WERI-Rb-1 (cell line): ENCODE results near the gene LTN1.

Experiments used
- DNase-seq: peaks from one replicate; pipeline ENCODE4 v3.0.0-alpha.2; 2020
- H3K27ac ChIP-seq: fragments of 250-450 bp; sonication (Bioruptor Pico); 2 replicates; pipeline ENCODE4 v1.5.1; 2020; ENCODE audit warnings: mild to moderate bottlenecking, moderate library complexity
- H3K27me3 ChIP-seq: fragments of 250-450 bp; sonication (Bioruptor Pico); 2 replicates; pipeline ENCODE4 v1.5.1; 2021; ENCODE audit warnings: mild to moderate bottlenecking, low read depth, moderate library complexity; ENCODE audit not compliant: insufficient read depth, severe bottlenecking
- H3K36me3 ChIP-seq: fragments of 250-450 bp; sonication (Bioruptor Pico); 2 replicates; pipeline ENCODE4 v1.5.1; 2020; ENCODE audit warnings: mild to moderate bottlenecking, moderate library complexity
- H3K4me3 ChIP-seq: 2 replicates; pipeline ENCODE4 v1.5.1; 2011; ENCODE audit warnings: low read depth, mild to moderate bottlenecking, control low read depth, low read length
- H3K9me3 ChIP-seq: fragments of 250-450 bp; sonication (Bioruptor Pico); 2 replicates; pipeline ENCODE4 v1.5.1; 2021; ENCODE audit warnings: mild to moderate bottlenecking, moderate library complexity; ENCODE audit not compliant: severe bottlenecking
- TF ChIP-seq, protein P1 (sequence below): IDR thresholded peaks from 2 replicates; pipeline ENCODE4 v1.5.1; 2011; ENCODE audit warnings: low read depth, mild to moderate bottlenecking, control low read depth, inconsistent platforms, low read length

LTN1 gene

DNA sequence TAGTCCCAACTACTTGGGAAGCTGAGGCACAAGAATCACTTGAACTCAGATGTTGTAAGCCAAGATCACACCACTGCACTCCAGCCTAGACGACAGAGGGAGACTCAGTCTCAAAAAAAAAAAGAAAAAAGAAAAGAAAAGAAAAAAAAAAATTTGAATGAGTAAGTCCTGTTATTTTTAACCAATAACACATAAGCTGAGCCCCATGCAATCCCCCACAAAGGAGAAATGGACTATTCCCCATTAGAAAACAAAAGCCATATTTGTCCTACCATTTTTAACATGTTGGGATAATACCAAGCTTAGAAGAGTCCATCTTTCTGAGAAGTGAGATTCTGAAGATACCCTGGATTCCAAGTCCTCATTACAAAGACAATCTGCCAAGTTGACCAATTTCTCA is 32.4 kb downstream of the LTN1 start:
- Histone ChIP-seq H3K27ac (no peak overlapping the region), H3K36me3 (peaks cover 69% of the 10 kb centered on the region), H3K27me3 (no peaks in the 10 kb centered on the region), H3K9me3 (no peaks in the 10 kb centered on the region), H3K4me3 (no peak overlapping the region)
- DNase-seq: no peak
- TF ChIP-seq, protein P1, sequence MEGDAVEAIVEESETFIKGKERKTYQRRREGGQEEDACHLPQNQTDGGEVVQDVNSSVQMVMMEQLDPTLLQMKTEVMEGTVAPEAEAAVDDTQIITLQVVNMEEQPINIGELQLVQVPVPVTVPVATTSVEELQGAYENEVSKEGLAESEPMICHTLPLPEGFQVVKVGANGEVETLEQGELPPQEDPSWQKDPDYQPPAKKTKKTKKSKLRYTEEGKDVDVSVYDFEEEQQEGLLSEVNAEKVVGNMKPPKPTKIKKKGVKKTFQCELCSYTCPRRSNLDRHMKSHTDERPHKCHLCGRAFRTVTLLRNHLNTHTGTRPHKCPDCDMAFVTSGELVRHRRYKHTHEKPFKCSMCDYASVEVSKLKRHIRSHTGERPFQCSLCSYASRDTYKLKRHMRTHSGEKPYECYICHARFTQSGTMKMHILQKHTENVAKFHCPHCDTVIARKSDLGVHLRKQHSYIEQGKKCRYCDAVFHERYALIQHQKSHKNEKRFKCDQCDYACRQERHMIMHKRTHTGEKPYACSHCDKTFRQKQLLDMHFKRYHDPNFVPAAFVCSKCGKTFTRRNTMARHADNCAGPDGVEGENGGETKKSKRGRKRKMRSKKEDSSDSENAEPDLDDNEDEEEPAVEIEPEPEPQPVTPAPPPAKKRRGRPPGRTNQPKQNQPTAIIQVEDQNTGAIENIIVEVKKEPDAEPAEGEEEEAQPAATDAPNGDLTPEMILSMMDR: no peak

DNA sequence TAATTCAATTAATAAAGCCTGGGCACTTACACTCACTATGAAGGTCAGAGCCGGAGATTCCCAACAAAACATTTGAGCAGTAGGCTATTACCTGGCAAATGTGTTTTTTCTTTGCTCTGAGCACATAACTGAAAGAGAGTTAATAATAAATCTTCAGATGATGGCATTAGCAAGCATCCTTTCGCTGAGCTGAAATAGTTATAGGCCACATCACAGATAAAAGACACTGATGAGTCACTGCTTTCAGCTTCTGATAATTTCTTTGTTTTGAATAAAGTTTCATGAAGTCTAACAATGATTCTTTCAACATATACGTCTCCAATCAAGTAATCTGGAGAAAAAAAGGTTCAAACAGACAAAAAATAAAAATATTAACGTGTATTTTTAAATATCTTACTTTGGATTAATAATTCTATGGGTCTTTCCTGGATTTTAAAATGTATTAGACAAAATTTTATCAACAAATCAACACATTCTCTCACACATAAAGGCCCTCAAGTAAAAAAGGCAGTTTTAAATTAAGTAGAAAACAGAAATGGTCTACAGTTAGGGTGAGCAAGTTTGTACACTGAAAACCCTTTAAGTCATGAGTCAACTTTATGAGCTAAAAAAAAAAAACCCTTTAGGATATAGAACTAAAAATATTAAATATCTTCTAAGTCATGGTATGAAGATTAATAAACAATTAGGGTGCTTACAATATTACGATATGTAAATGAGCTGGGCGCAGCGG is 33.1 kb downstream of the LTN1 start:
- TF ChIP-seq, protein P1: no peak
- Histone ChIP-seq H3K36me3 (peaks cover 65% of the 10 kb centered on the region), H3K27ac (no peak overlapping the region), H3K4me3 (no peak overlapping the region), H3K27me3 (no peaks in the 10 kb centered on the region), H3K9me3 (no peaks in the 10 kb centered on the region)
- DNase-seq: no peak

DNA sequence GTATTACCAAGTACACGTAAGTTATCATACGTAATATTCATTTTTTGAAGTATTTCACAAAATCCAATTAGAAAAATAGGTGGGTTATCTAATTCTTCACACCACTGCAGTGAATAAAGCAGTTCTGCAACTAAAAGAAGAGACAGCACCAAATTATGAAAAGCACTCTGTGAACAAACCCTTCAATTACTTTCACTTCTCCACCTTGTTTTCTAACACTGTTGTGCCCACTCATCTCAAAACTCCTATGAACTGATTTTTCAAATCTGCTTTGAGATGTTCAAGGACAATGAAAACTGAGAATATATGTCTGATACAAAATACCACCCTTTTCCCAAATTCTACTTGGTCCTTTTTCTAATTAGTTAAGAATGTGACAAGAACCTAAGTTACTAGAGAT is 39.4 kb downstream of the LTN1 start:
- no peaks in the 10 kb centered on the region for H3K27me3 ChIP-seq
- H3K4me3 ChIP-seq: no peak overlapping the region
- no peaks in the 10 kb centered on the region for H3K9me3 ChIP-seq
- peaks cover 73% of the 10 kb centered on the region for H3K36me3 ChIP-seq
- no peak overlapping the region for H3K27ac ChIP-seq
- DNase-seq: no peak
- TF ChIP-seq, protein P1: no peak

DNA sequence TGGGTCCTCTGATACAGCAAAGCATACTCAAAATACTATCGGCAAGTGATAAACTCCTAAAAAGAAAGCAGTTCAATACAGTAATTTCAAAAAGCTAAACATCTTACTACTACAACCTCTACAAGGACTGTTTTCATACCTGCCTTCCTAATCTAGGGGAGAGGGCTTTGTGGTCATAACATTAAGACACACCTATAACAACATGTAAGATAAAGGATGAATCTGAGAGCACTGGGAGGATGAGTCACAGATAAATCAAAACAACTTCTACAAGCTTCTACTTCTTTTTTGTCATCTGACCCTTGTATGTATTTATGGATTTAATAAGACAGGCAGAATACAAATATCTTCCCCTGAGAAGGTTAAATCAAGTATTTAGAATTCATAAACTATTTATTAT is 40.0 kb downstream of the LTN1 start:
- Histone ChIP-seq H3K27ac (no peak overlapping the region), H3K27me3 (no peaks in the 10 kb centered on the region), H3K9me3 (no peaks in the 10 kb centered on the region), H3K4me3 (no peak overlapping the region), H3K36me3 (peaks cover 67% of the 10 kb centered on the region)
- no peak for DNase-seq
- TF ChIP-seq, protein P1: no peak

DNA sequence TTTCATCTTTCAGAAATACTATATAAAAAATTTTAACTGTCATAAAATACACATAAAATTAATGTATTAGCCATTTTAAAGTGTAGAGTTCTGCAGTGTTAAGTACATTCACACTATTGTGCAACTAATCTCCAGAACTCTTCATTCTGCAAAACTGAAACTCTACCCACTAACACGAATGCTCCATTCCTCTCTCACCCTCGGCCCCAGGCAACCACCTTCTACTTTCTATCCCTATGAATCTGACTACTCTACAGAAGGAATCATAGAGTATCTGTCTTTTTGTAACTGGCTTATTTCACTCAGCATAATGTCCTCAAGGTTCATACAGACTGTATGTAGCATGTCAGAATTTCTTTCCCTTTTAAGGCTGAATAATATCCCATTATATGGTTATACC is 43.4 kb downstream of the LTN1 start:
- DNase-seq: no peak
- Histone ChIP-seq H3K27me3 (no peaks in the 10 kb centered on the region), H3K4me3 (no peak overlapping the region), H3K27ac (no peak overlapping the region), H3K36me3 (peaks cover 58% of the 10 kb centered on the region), H3K9me3 (no peaks in the 10 kb centered on the region)
- TF ChIP-seq, protein P1: no peak

DNA sequence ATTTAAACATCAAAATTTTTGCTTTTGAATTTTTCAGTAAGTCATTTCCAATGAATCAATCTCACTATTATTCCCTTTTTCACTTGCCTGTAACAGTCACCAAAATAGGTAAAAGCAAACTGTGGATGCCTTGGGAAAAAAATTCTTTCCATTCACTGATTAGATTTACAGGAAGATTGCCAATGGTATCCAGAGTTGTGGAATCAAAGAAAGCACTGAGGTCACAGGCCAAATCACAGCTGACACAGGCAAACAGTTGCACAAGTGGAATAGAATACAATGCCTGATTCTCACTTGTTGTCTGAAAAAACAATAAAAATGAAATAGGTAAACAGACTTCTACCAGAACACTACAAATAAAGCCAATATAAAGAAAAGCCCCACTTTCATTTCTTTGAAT is 48.4 kb downstream of the LTN1 start:
- Histone ChIP-seq H3K36me3 (peaks cover 58% of the 10 kb centered on the region), H3K9me3 (no peaks in the 10 kb centered on the region), H3K27me3 (no peaks in the 10 kb centered on the region), H3K4me3 (no peak overlapping the region), H3K27ac (no peak overlapping the region)
- no peak for DNase-seq
- TF ChIP-seq, protein P1: no peak
